ENCODE results near the gene SEPTIN2.
A peak's percentile ranks its signal among the peaks of the same experiment; 100 is the strongest.

SEPTIN2 gene

DNA sequence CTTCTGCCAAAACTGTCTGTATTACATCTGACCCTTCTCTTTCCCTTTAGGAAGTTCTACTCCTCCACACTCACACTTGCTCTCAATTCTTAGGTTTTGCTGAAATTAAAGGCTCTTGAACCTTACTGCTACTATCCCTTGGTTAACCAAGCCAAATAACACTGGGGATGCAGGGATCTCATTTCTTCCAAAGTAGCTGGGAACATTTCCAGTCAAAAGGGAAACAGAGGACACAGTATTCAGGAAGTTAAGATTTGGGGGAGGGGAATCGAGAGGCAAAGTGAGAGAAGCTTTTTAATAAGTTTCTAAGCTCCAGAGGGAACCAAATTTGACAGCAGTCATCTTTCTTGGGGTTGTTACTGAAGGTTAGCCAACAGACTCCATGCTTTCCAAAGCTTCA is 6.2 kb downstream of the SEPTIN2 start:
- ATAC-seq (ENCODE audit: insufficient read depth, low read depth) (no peak), DNase-seq (no peak)
- TF ChIP-seq, protein P1, sequence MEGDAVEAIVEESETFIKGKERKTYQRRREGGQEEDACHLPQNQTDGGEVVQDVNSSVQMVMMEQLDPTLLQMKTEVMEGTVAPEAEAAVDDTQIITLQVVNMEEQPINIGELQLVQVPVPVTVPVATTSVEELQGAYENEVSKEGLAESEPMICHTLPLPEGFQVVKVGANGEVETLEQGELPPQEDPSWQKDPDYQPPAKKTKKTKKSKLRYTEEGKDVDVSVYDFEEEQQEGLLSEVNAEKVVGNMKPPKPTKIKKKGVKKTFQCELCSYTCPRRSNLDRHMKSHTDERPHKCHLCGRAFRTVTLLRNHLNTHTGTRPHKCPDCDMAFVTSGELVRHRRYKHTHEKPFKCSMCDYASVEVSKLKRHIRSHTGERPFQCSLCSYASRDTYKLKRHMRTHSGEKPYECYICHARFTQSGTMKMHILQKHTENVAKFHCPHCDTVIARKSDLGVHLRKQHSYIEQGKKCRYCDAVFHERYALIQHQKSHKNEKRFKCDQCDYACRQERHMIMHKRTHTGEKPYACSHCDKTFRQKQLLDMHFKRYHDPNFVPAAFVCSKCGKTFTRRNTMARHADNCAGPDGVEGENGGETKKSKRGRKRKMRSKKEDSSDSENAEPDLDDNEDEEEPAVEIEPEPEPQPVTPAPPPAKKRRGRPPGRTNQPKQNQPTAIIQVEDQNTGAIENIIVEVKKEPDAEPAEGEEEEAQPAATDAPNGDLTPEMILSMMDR (IDR thresholded peaks at IDR 0.05; ENCODE audit: borderline replicate concordance, extremely low read depth, low read length, poor library complexity, severe bottlenecking) = no peak
- TF ChIP-seq EZH2 (IDR thresholded peaks at IDR 0.05; ENCODE audit: borderline replicate concordance, low read depth, low read length, severe bottlenecking) = no peak
- Histone ChIP-seq H3K4me1 (ENCODE audit: insufficient read depth, low read length) (peaks cover 51% of the 10 kb centered on the region), H4K20me1 (ENCODE audit: insufficient read depth, low read length) (peaks cover 68% of the 10 kb centered on the region), H3K4me3 (ENCODE audit: low read depth in 1 of 2, low read length in 2 of 2) (no peak overlapping the region), H3K27ac (ENCODE audit: low read length) (no peak overlapping the region), H3K79me2 (ENCODE audit: insufficient read depth, low read length) (peaks cover 99% of the 10 kb centered on the region), H3K4me2 (ENCODE audit: insufficient read depth, low read length) (no peak overlapping the region), H3K36me3 (ENCODE audit: insufficient read depth, low read length) (peaks cover 67% of the 10 kb centered on the region), H3K27me3 (ENCODE audit: insufficient read depth, low read length, poor library complexity) (no peaks in the 10 kb centered on the region), H3K9ac (ENCODE audit: low read depth, low read length) (no peak overlapping the region), H2AFZ (ENCODE audit: low read depth, low read length) (no peak overlapping the region), H3K9me3 (ENCODE audit: insufficient read depth, low read length, severe bottlenecking) (no peaks in the 10 kb centered on the region)

DNA sequence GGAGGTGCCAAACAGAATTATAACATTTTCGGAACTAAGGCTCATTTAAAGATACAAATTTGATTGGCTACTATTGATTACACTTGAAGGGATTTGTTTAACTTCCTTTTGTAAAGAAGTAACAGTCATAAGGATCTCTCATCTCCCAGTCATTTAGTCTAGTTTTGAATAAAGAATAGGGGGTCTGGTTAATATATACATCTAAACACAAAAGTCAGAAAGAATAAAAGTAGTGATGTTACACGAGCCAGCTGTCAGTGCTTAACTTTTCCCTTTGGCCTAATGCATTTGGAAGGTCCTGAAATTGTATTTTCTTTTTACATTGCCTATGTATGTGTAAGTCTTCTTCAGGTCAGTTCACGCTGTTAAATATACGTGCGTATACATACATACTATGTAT is 8.1 kb downstream of the SEPTIN2 start:
- peaks cover 74% of the 10 kb centered on the region for H3K36me3 ChIP-seq (ENCODE audit: insufficient read depth, low read length)

DNA sequence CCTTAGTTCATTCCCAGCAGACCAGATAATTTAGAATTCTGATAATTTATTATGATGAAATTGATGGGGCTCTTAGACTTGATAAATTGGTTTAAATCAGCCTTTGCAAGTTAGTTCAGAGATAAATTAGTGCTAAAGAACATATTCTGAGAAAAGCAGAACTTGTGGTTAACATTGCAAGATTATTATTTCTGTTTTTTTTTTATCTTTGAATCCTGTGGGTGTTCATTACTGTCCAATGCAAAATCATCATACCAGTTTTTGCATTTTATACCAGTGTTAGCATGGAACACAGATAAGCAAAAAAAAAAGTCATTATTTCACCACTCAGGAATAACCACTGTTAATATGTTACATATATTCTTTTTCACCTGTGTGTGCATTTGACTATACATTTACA is 9.1 kb downstream of the SEPTIN2 start:
- Histone ChIP-seq H4K20me1 (ENCODE audit: insufficient read depth, low read length) (peaks cover 63% of the 10 kb centered on the region), H3K4me3 (ENCODE audit: low read depth in 1 of 2, low read length in 2 of 2) (no peak overlapping the region)
- no peak for TF ChIP-seq EZH2 (IDR thresholded peaks at IDR 0.05; ENCODE audit: borderline replicate concordance, low read depth, low read length, severe bottlenecking)
- TF ChIP-seq, protein P1 (IDR thresholded peaks at IDR 0.05; ENCODE audit: borderline replicate concordance, extremely low read depth, low read length, poor library complexity, severe bottlenecking) = no peak

More for the DNA sequence above, 8.1 kb downstream of the SEPTIN2 start:
- Histone ChIP-seq H2AFZ (ENCODE audit: low read depth, low read length) (no peak overlapping the region), H3K4me1 (ENCODE audit: insufficient read depth, low read length) (peaks cover 33% of the 10 kb centered on the region), H3K27ac (ENCODE audit: low read length) (no peak overlapping the region), H3K79me2 (ENCODE audit: insufficient read depth, low read length) (peaks cover 95% of the 10 kb centered on the region), H4K20me1 (ENCODE audit: insufficient read depth, low read length) (peaks cover 68% of the 10 kb centered on the region), H3K9ac (ENCODE audit: low read depth, low read length) (no peak overlapping the region), H3K4me2 (ENCODE audit: insufficient read depth, low read length) (no peak overlapping the region), H3K27me3 (ENCODE audit: insufficient read depth, low read length, poor library complexity) (no peaks in the 10 kb centered on the region), H3K4me3 (ENCODE audit: low read depth in 1 of 2, low read length in 2 of 2) (no peak overlapping the region), H3K9me3 (ENCODE audit: insufficient read depth, low read length, severe bottlenecking) (no peaks in the 10 kb centered on the region)
- TF ChIP-seq EZH2 (IDR thresholded peaks at IDR 0.05; ENCODE audit: borderline replicate concordance, low read depth, low read length, severe bottlenecking) = no peak
- TF ChIP-seq, protein P1 (IDR thresholded peaks at IDR 0.05; ENCODE audit: borderline replicate concordance, extremely low read depth, low read length, poor library complexity, severe bottlenecking) = no peak
- no peak for DNase-seq
- ATAC-seq (ENCODE audit: insufficient read depth, low read depth) = no peak

DNA sequence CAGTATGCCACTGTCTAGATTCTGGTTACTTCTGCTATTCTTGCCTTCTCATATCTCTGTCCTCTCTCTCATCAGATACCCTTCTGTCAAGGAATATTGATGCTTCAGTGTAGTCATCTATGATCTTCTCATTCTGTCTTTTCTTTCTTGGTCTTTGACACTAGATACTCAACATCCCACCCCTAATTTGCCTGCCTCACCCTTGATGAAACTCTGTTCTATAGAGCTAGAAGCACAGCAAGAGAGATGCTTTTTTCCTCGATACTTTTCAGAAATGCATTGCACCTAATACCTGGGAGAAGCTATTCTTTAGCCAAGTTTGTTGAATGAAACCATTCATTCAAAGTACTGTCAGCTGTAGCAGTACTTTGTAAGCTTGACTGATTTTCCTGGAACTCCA is 9.5 kb downstream of the SEPTIN2 start:
- Histone ChIP-seq H3K9me3 (ENCODE audit: insufficient read depth, low read length, severe bottlenecking) (no peaks in the 10 kb centered on the region), H3K9ac (ENCODE audit: low read depth, low read length) (no peak overlapping the region), H2AFZ (ENCODE audit: low read depth, low read length) (no peak overlapping the region), H3K27me3 (ENCODE audit: insufficient read depth, low read length, poor library complexity) (no peaks in the 10 kb centered on the region), H3K4me3 (ENCODE audit: low read depth in 1 of 2, low read length in 2 of 2) (no peak overlapping the region; a peak in 1 of 4 replicates), H3K27ac (ENCODE audit: low read length) (0 out of 2 replicates have a peak overlapping the region, but pooled peaks have one; percentile 4), H3K4me2 (ENCODE audit: insufficient read depth, low read length) (no peak overlapping the region), H4K20me1 (ENCODE audit: insufficient read depth, low read length) (peaks cover 63% of the 10 kb centered on the region), H3K79me2 (ENCODE audit: insufficient read depth, low read length) (peaks cover 91% of the 10 kb centered on the region), H3K4me1 (ENCODE audit: insufficient read depth, low read length) (peaks cover 18% of the 10 kb centered on the region), H3K36me3 (ENCODE audit: insufficient read depth, low read length) (peaks cover 75% of the 10 kb centered on the region)
- no peak for DNase-seq
- no peak for ATAC-seq (ENCODE audit: insufficient read depth, low read depth)
- TF ChIP-seq, protein P1 (IDR thresholded peaks at IDR 0.05; ENCODE audit: borderline replicate concordance, extremely low read depth, low read length, poor library complexity, severe bottlenecking) = no peak
- no peak for TF ChIP-seq EZH2 (IDR thresholded peaks at IDR 0.05; ENCODE audit: borderline replicate concordance, low read depth, low read length, severe bottlenecking)

More for the DNA sequence above, 9.1 kb downstream of the SEPTIN2 start:
- Histone ChIP-seq H2AFZ (ENCODE audit: low read depth, low read length) (no peak overlapping the region), H3K9ac (ENCODE audit: low read depth, low read length) (no peak overlapping the region), H3K27ac (ENCODE audit: low read length) (no peak overlapping the region), H3K9me3 (ENCODE audit: insufficient read depth, low read length, severe bottlenecking) (no peaks in the 10 kb centered on the region), H3K4me2 (ENCODE audit: insufficient read depth, low read length) (no peak overlapping the region), H3K36me3 (ENCODE audit: insufficient read depth, low read length) (peaks cover 75% of the 10 kb centered on the region), H3K27me3 (ENCODE audit: insufficient read depth, low read length, poor library complexity) (no peaks in the 10 kb centered on the region), H3K4me1 (ENCODE audit: insufficient read depth, low read length) (peaks cover 23% of the 10 kb centered on the region), H3K79me2 (ENCODE audit: insufficient read depth, low read length) (peaks cover 91% of the 10 kb centered on the region)
- DNase-seq (no peak), ATAC-seq (ENCODE audit: insufficient read depth, low read depth) (no peak)
